SH-SY5Y (cell line): ENCODE measurements around the gene LCE1D.

ENCODE experiments used
- GATA2 ChIP-seq: IDR thresholded peaks from 2 replicates; pipeline ENCODE4 v1.6.1; 2011; ENCODE audit warnings: mild to moderate bottlenecking, low read depth, low read length
- GATA3 ChIP-seq: IDR thresholded peaks from 2 replicates; pipeline ENCODE4 v1.6.1; 2011; ENCODE audit warnings: low read depth, mild to moderate bottlenecking, low read length, moderate library complexity

GRCh38 chr1:152824964-152825363, 28.4 kb downstream of the LCE1D start:
- TF ChIP-seq GATA2 (no peak), GATA3 (no peak)
